ENCODE results near the gene AVL9.
A peak's percentile ranks its signal among the peaks of the same experiment; 100 is the strongest.

Gene AVL9

GRCh38 chr7:32533276-32534029 lies 38.2 kb downstream of the AVL9 start:
- H3K4me3 ChIP-seq (ENCODE audit: low read length), result no peak overlapping the region

DNA sequence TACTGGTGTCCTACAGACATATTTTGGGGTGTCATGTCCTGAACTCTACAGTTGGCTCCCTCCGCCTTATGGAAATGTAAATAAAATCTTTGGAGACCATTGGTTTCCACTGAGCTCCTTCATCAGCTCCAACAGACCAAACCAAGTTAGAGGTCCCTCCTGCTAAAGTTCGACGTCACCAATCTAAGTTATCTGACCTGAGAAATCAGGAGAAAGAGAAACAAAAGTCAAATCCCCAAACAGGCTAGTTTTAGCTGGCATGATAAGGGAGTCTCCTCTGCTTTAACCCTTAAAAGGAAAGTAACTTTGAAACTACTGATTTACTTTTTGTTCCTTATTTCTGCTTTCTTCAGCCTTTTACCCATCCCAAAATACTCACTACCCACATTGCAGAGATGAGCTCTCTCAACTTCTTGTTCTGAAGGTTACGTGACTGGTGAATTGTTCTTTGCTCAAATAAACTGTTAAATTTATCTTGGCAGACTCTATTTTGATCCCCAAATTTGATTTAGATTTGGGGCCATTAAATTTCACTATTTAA lies 39.9 kb downstream of the AVL9 start:
- TF ChIP-seq CTCF (conservative IDR thresholded peaks at IDR 0.05; ENCODE audit: low read depth, low read length), result no peak
- H3K4me3 ChIP-seq (ENCODE audit: low read length), result no peak overlapping the region
- DNase-seq (ENCODE audit: low read depth), result no peak

More at GRCh38 chr7:32533276-32534029, 38.2 kb downstream of the AVL9 start:
- no peak for TF ChIP-seq CTCF (conservative IDR thresholded peaks at IDR 0.05; ENCODE audit: low read depth, low read length)
- no peak for DNase-seq (ENCODE audit: low read depth)

DNA sequence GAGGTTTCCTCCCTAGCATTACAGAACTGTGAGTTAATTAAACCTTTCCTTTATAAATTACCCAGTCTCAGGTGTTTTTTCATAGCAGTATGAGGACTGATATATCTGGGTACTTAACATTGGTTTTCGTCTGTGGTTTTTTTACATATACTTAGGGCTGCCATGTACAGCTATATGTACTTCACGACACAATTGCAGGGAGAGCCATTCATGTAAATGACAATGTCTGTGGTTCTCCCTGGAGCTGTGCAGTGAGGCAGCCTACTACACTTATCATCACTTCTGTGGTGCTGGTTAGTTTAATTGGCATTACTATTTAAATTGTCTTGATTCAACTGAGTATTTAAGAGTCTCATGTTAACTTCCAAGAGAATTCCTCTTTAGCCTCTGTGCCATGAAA lies 40.7 kb downstream of the AVL9 start:
- no peak for TF ChIP-seq CTCF (conservative IDR thresholded peaks at IDR 0.05; ENCODE audit: low read depth, low read length)

DNA sequence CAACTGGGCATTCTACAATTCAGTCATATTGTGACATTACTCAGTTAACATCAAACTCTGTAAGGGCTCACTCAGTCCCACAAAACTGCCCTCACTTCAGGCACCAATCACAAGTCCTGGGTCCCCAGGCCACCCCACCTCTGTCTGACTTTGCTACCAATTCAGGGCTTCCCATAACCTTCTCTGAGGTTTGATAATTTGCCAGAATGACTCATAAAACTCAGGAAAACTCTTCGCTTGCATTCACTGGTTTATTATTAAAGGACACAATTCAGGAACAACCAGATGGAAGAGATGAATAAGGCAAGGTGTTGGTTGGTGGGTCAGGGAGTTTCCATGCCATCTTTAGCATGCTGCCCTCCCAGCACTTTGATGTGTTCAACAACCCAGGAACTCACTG lies 41.3 kb downstream of the AVL9 start:
- TF ChIP-seq CTCF (conservative IDR thresholded peaks at IDR 0.05; ENCODE audit: low read depth, low read length), result no peak
- H3K4me3 ChIP-seq (ENCODE audit: low read length), result no peak overlapping the region
- peak; percentile 30 for DNase-seq (ENCODE audit: low read depth)

More for the DNA sequence above, 40.7 kb downstream of the AVL9 start:
- H3K4me3 ChIP-seq (ENCODE audit: low read length), result no peak overlapping the region
- DNase-seq (ENCODE audit: low read depth), result no peak

GRCh38 chr7:32537760-32538159 lies 42.5 kb downstream of the AVL9 start:
- no peak for DNase-seq (ENCODE audit: low read depth)
- no peak for TF ChIP-seq CTCF (conservative IDR thresholded peaks at IDR 0.05; ENCODE audit: low read depth, low read length)
- no peak overlapping the region for H3K4me3 ChIP-seq (ENCODE audit: low read length)

GRCh38 chr7:32539366-32539765 lies 44.1 kb downstream of the AVL9 start:
- no peak overlapping the region for H3K4me3 ChIP-seq (ENCODE audit: low read length)
- no peak for DNase-seq (ENCODE audit: low read depth)
- TF ChIP-seq CTCF (conservative IDR thresholded peaks at IDR 0.05; ENCODE audit: low read depth, low read length), result no peak

All from retinal pigment epithelial cell (primary cell).